T follicular helper cell (primary cell): Measurements from ENCODE around the gene MYO3B.

Experiments used
- DNase-seq: peaks from one replicate; pipeline ENCODE4 v3.0.0-alpha.2; 2020; ENCODE audit warnings: low read depth

MYO3B gene

GRCh38 chr2:170695521-170696410 is 517.8 kb downstream of the MYO3B start:
- no peak for DNase-seq

GRCh38 chr2:170696948-170697347 is 519.0 kb downstream of the MYO3B start:
- no peak for DNase-seq

GRCh38 chr2:170701011-170701410 is 523.1 kb downstream of the MYO3B start:
- no peak for DNase-seq

- DNase-seq: no peak
These were observed 526.0 kb downstream of the MYO3B start for GRCh38 chr2:170703776-170704476.
